Subcutaneous preadipocyte (primary cell): ENCODE data around the gene PCDHA7. TPM values are rescaled to one million over a fixed set of nuclear protein-coding genes. Genes with fewer than 3 reads are reported as not detected.

Source experiments
- total RNA-seq: library from RNA; depleted of rRNA; stranded (reverse); fragments of >200 nt; gene quantifications from 2 replicates; pipeline ENCODE4 v1.2.3, GENCODE V29; 2012

PCDHA7 gene
- total RNA-seq, result under 0.01 and 0.37 TPM in 2 replicates

GRCh38 chr5:140833993-140834392 is at the start of gene PCDHA7:
PCDHA7 (plus strand) TSS chr5:140834269; CDS start chr5:140834384, 115 bp downstream.

GRCh38 chr5:140785905-140786686 is 48.0 kb upstream of the PCDHA7 start, which contains the start of gene PCDHA1:
PCDHA1 (plus strand) TSS chr5:140786140.

GRCh38 chr5:140794595-140795258 is 39.3 kb upstream of the PCDHA7 start, which contains the start of gene PCDHA2:
PCDHA2 (plus strand) TSS chr5:140794852.

GRCh38 chr5:140800816-140801493 is 33.1 kb upstream of the PCDHA7 start, which contains the start of gene PCDHA3:
PCDHA3 (plus strand) TSS chr5:140801057.

GRCh38 chr5:140806834-140807775 is 27.0 kb upstream of the PCDHA7 start, which contains the start of gene PCDHA4:
PCDHA4 (plus strand) TSS chr5:140807068.

GRCh38 chr5:140821375-140822280 is 12.4 kb upstream of the PCDHA7 start, which contains the start of gene PCDHA5:
PCDHA5 (plus strand) TSS chr5:140821613.

GRCh38 chr5:140827704-140828361 is 6.2 kb upstream of the PCDHA7 start, which contains the start of gene PCDHA6:
PCDHA6 (plus strand) TSS chr5:140827960; CDS start chr5:140828092, 132 bp downstream.

GRCh38 chr5:140840978-140841962 is 7.2 kb downstream of the PCDHA7 start, which contains the start of gene PCDHA8:
PCDHA8 (plus strand) TSS chr5:140841187; CDS start chr5:140841322, 135 bp downstream.

GRCh38 chr5:140848139-140849102 is 14.4 kb downstream of the PCDHA7 start, which contains the start of gene PCDHA9:
PCDHA9 (plus strand) TSS chr5:140848382; CDS start chr5:140848496, 114 bp downstream.

GRCh38 chr5:140855772-140856674 is 22.0 kb downstream of the PCDHA7 start, which contains the start of gene PCDHA10:
PCDHA10 (plus strand) TSS chr5:140855897; CDS start chr5:140856049, 152 bp downstream.

GRCh38 chr5:140868721-140869554 is 34.9 kb downstream of the PCDHA7 start, which contains the start of gene PCDHA11:
PCDHA11 (plus strand) TSS chr5:140868957; CDS start chr5:140869104, 147 bp downstream.

GRCh38 chr5:140875085-140876065 is 41.3 kb downstream of the PCDHA7 start, which contains the start of gene PCDHA12:
PCDHA12 (plus strand) TSS chr5:140875308; CDS start chr5:140875473, 165 bp downstream.

GRCh38 chr5:140881889-140882590 is 48.0 kb downstream of the PCDHA7 start, which contains the start of gene PCDHA13:
PCDHA13 (plus strand) TSS chr5:140882124; CDS start chr5:140882269, 145 bp downstream.

